Measurements from ENCODE around the gene KRT25.

Gene KRT25, protein sequence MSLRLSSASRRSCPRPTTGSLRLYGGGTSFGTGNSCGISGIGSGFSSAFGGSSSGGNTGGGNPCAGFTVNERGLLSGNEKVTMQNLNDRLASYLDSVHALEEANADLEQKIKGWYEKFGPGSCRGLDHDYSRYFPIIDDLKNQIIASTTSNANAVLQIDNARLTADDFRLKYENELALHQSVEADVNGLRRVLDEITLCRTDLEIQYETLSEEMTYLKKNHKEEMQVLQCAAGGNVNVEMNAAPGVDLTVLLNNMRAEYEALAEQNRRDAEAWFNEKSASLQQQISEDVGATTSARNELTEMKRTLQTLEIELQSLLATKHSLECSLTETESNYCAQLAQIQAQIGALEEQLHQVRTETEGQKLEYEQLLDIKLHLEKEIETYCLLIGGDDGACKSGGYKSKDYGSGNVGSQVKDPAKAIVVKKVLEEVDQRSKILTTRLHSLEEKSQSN

DNA sequence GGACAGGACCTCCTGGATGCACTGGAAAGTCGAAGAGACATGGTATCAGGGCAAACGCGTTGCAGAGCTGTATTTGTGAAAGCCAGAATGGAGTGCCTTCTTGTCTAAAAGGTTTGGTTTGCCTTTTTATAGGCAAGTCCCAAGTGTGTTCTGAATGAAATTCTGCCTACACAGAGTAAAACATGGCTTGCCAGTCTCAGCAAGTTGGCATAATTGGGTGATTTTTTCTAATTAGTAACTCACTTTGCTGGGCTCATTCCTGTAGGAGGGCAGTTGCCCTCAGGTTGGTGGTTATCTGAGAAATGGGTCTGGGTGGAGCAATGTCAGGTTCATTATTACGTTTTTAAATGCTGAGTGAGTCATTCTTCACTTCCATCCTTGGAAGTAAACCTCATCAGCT lies at the start of gene KRT25:
TSS of gene KRT25 (minus strand) at position 101 of the 400 bp plus-strand sequence. CDS start at position 41, 60 bp downstream.
- no peak for DNase-seq (ENCODE audit: low read depth in 2 of 3, low spot score in 1 of 3)

DNA sequence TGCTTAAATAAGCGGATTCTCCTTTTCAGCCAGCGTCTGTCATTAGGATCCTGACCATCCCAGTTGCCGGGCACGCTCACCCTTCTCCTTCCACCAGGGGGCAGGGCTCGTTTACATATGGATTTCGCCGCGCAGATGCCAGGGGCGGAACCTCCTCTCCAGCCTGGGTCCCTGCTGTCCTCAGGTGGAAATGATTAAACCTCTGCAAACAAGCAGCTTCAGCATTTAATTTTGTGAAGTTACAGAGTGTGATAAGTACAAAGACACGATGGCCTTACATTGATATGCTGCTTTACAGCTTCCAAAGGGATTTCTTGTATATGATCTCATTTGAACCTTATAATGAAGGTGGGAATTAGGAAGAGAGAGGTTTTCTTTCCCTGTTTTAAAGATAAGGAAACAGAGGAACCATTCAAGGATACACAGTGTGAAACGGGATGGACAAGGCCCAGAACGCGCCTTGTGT lies 48.5 kb upstream of the KRT25 start:
- peak; percentile 62 to 79 (median 66) for DNase-seq (ENCODE audit: low read depth in 2 of 3, low spot score in 1 of 3)

DNA sequence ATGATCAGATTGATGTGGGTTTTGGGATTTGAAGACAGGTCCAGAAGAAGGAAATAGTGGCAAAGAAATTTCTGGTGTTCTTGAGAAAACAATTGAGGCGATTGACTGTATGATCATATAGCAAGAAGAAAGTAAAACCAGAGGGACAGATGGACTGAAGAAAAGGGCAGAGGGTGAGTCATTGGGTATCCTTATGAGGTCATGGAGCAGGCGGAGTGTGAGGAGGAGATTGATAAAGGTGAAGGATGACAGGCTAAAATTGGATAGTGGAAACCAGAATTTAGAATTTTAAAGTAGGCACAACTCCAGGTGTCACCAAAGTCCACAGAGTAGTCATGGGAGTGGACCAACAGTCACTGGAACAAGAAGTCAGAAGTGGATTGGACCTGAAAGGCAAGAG lies 46.0 kb upstream of the KRT25 start:
- DNase-seq (ENCODE audit: low read depth in 2 of 3, low spot score in 1 of 3), result no peak

DNA sequence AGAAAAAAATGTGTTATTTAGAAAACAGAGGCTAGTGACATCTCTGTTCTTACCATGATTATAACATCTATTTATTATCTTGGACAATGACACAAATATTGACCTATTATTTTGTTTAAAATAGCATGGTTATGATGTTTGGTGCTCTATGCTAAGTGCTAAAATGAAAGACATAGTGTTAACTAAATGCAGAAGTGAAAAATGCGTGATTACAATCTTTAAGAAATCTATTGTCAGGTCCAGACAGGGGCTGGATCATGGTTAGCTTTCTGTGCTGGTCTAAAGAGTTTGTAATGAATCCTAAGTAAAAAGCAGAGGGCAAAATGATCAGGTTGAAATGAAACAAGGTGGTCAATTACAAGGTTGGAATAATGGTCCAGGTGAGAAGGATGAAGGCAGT lies 45.2 kb upstream of the KRT25 start:
- DNase-seq (ENCODE audit: low read depth in 2 of 3, low spot score in 1 of 3), result no peak

DNA sequence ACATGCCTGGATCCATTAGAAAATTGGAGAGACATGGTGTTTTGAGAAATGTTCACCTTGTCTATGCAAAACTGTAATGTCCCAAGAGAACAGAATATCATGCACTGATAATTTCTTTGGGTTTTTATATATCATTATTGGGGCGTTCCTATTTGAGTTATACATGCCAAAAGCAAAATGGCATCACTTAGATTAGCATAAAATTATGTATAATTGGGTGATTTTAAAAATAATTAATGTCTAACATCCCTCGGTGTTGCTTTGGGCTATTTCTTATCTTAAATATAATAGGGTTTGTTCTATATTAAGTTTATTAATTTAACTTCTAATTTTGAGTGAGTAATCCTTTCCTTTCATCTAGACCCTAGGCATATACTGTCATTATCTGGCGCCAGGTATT lies 44.7 kb upstream of the KRT25 start, which contains the start of gene KRT28:
TSS of gene KRT28 (minus strand) at position 101 of the 400 bp plus-strand sequence. CDS start at position 35, 66 bp downstream.
- no peak for DNase-seq (ENCODE audit: low read depth in 2 of 3, low spot score in 1 of 3)

DNA sequence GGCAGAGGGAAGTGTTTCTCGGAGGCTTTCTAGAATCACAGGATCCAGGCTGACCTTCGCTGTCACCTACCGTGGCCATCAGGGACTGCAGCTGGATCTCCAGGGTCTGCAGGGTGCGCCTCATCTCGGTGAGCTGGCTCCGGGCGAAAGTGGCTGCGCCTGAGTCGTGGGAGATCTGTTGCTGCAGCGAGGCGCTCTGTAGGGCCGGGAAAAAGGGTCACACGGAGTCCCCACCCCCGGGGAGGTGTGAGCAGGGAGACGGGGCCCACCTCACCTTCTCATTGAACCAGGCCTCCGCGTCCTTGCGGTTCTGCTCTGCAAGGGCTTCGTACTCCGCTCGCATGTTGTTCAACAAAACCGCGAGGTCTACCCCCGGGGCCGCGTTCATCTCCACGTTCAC lies 41.7 kb upstream of the KRT25 start:
- DNase-seq (ENCODE audit: low read depth in 2 of 3, low spot score in 1 of 3), result no peak

DNA sequence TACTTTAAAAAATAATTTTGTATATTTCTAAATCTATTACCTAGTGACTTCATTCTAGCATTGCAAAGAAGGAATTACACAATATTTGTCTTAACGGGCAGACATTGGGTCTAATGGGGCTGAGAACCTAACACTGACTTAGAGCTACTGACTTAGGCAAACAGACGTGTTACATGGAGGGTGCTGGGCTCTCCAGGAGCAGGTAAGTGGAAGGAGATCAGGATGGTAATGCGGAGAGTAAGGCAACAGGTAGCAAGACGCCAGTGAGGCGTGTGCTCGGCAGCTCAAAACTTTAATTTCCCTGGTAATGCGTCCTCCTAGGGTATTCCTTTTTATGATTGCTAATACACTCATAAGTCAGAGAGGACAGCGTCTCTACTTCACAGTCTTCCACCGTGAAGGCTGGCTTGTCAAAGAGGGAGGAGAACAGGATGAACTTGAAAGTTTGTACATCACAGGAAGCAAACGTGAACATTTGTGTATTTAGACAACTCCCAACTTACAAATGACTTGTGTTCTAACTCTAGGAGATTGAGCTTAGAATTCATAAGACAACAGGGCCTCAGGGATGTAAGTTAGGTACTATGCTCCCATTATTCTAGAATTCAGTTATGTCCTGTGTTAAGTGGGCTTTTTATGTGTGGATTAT lies 40.0 kb upstream of the KRT25 start:
- no peak for DNase-seq (ENCODE audit: low read depth in 2 of 3, low spot score in 1 of 3)

DNA sequence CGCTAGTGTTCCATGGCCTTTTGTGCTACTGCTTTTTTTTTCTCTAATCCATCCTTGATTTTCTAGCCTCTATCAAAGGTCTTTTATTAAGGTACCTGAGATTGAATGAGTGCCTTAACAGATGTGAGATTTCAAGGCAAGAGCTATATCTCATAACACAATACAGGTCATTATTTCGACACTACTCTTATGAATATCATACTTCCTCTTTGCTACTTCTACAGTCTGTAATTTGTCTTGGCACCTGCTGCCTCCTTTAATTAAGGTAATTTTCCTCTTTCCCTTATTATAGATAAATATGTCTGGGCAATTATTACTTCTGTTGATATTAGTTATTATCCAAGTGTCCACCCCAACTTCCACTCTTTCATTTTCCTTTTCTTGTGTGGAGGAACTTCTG lies 39.3 kb upstream of the KRT25 start:
- DNase-seq (ENCODE audit: low read depth in 2 of 3, low spot score in 1 of 3), result no peak

DNA sequence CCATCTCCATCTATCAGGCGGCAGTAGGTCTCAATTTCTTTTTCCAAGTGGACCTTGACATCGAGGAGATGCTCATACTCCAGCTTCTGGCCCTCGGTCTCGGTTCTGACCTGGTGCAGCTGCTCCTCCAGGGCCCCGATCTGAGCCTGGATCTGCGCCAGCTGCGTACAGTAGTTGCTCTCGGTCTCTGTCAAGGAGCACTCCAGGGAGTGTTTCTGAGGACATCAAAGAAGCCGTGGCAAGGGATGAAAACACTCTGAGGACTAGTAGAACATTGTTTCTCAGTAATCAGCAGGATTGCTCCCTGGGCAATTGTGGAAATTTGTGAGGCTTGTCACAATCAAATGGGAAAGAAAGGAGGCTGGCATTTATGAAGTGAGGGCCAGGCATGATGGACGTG lies 38.7 kb upstream of the KRT25 start:
- no peak for DNase-seq (ENCODE audit: low read depth in 2 of 3, low spot score in 1 of 3)

DNA sequence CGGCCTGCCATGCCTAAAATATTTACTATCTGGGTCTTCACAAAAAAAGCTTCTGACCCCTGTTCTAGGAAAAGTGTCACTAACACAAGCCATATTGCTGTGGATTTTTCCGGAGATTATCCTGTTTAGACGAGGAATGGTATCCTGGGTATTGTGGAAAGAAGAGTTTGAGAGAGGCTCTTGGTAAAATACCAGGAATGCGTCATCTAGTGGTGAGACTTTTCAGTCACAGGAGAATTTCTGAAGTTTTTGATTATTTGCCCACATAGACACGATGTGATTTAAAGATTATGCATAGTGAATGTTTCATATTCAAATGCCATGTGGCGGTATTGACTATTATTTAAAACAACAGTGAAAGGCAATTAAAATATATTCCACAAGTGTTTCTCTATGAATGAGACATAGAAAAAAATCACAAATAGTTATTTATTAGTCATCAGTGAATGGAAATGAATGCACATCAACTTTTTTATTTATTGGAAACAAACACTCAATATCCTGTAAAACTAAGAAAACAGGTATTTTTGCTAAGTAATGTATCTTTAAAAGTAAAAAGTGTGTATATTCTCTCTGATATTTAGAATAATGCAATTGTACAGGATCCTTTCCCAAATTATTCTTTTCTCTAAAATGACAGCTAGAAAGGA lies 36.8 kb upstream of the KRT25 start:
- no peak for DNase-seq (ENCODE audit: low read depth in 2 of 3, low spot score in 1 of 3)

DNA sequence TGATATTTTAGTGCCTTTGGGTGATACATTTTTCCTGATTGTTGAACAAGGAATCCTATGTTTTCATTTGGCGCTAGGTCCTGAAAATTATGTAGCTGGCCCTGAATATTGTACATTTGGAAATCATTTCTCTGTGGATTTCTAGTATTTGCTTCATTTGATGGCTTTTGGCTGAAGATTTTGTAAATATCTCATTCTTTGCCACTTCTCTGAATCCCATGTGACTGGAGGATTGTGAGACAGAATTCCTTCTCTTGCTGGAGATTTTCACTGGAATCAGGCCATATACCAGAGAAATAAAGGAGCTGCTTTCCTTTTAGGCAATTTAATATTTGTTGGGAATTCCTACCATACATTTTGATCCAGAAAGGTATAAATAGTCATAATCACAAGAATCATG lies 36.0 kb upstream of the KRT25 start:
- no peak for DNase-seq (ENCODE audit: low read depth in 2 of 3, low spot score in 1 of 3)

DNA sequence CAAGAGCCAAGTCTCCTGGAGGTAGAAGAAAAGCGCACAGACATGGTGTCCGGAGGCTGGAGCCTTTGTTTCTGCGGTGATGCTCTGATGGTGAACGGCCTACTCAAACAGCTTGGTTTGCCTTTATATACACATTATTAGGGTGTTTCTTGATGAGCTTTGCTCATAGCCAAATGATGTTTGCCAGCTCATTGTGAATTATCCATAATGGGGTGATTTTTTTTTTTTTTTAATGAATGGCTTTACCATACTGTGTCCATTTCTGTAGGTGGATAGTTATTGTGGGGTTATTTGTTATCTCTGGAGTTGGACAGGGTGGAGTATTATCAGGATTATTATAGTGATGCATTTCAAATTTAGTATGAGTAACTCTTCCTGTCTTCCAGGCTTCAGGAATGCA lies 27.3 kb upstream of the KRT25 start, which contains the start of gene KRT27:
TSS of gene KRT27 (minus strand) at position 101 of the 400 bp plus-strand sequence. CDS start at position 44, 57 bp downstream.
- no peak for DNase-seq (ENCODE audit: low read depth in 2 of 3, low spot score in 1 of 3)

DNA sequence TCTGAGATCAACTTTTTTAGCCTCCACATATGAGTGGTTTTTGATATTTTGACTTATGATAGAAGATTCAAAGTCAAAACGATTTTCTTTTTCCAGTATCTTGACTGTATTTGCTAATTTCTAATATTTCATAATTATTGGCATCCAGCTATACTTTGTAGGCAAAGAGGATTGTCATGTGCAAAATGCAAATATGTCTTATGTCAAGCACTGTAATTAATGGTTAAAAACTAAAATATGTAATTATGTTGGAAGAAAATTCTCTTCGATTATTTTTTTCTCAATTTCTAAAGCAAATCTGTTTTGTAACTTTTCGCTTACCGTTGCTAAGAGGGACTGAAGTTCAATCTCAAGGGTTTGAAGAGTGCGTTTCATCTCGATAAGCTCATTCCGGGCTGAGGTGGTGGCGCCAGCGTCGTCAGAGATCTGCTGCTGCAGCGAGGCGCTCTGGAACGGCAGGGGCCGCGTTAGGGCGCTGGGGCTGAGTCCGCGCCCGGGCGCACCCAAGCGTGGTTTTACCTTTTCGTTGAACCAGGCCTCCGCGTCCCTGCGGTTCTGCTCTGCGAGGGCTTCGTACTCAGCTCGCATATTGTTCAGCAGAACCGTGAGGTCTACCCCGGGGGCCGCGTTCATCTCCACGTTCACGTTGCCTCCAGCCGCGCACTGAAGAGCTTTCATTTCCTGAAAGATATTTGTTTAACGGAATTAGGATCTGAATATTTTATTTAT lies 24.2 kb upstream of the KRT25 start:
- DNase-seq (ENCODE audit: low read depth in 2 of 3, low spot score in 1 of 3), result peak in 1 of 3 donors; percentile 5

DNA sequence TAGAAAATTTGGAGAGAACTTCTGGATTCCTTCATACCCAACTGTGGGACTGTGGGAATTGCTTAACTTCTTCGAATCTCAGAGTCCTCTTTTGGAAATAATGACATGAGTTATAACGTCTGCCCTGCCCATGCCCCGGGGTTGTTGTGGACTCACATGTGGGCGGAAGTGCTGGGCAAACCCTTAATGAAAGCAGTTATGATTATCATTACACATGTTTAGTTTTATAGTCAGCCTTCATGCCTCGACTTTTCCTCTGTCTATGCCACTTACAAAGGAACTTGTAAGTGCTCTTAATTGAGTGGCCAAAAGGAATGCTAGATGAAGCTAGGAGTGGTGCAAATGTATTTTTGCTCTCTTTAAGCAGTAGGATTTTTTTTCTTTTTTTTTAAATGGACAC lies 23.3 kb upstream of the KRT25 start:
- no peak for DNase-seq (ENCODE audit: low read depth in 2 of 3, low spot score in 1 of 3)

DNA sequence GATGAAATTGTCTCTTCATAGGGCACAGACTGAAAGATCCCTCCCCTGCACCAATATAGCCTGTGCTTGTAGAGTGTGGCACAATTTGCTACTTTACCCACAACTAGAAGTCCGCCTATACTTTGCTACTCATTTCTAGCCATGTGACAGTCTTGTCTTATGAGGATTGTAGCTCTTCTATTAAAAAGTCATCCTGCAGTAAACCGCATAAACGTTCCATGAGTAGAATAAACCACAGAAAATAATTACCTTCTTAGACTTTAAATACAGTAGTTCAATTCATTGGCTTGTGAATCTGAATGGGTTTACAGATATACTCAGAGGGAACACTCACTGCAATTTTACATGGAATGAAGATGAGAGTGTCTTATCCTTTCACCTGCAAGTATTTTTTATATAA lies 22.8 kb upstream of the KRT25 start:
- no peak for DNase-seq (ENCODE audit: low read depth in 2 of 3, low spot score in 1 of 3)

DNA sequence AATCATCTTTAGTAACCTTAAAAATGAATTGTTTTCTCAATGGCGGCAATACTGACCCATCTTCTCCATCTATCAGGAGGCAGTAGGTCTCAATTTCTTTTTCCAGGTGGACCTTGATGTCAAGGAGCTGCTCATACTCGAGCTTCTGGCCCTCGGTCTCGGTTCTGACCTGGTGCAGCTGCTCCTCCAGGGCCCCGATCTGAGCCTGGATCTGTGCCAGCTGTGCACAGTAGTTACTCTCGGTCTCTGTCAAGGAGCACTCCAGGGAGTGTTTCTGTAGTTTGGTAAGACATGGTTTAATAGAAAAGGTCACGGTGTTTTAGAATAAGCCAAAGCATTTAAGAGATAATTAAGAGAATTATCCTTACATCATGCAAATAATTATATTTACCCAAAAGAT lies 22.3 kb upstream of the KRT25 start:
- DNase-seq (ENCODE audit: low read depth in 2 of 3, low spot score in 1 of 3), result no peak

DNA sequence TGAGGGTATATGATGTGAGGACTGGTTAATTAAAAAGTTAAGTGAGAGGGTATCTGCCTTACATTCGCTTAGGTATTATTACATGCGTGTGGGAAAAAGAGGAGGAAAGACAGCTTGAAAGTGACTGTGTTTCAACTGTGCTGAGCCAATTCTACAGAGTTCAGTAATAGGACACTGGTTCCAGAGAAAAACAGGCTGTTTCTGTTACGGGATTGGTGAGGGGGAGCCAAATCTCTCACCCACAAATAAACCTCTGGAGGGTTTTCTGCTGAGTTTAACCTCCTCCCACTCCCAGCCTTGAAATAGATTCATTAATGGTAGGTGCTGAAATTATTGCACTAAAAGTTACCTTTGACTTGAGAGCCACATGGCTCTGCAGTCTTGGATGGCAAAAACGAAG lies 20.8 kb upstream of the KRT25 start:
- no peak for DNase-seq (ENCODE audit: low read depth in 2 of 3, low spot score in 1 of 3)

DNA sequence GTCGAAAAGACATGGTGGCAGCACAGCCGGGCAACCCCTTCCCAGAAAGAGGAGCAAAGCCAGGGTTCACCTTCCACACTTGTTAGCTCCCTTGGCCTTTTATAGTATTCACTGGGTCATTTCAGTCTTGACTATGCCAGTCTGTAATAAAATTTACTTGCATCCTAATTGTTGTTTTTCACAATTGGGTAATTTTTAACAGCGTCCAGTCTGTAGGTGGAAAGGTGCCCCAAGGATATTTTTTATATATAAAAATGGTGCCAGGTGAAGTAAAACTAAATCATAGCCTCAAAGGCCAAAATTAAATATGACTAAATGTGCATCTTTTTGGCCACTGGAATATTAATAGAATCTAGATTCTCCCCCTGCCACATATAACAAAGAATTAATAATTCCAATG lies 17.0 kb upstream of the KRT25 start, which contains the start of gene KRT26:
TSS of gene KRT26 (minus strand) at position 101 of the 400 bp plus-strand sequence. CDS start at position 13, 88 bp downstream.
- DNase-seq (ENCODE audit: low read depth in 2 of 3, low spot score in 1 of 3), result no peak

DNA sequence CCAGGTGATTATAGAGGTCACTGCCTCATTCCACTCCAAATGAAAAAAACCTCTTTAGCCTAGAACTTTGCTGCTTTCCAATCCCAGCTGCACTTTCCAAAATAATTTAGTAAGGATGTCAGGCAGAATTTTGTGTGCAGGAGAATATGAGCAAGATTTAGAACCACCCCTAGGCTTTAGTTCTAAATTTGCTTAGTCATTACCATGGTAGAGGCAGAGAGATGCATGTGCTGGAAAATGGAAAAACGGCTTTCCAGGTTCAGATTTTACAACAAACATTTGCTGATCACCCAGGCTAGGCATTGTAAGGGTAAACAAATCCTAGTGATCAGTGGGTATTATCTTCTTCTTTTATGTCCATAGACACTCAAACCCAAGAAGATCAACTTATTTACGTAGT lies 10.5 kb upstream of the KRT25 start:
- DNase-seq (ENCODE audit: low read depth in 2 of 3, low spot score in 1 of 3), result no peak

DNA sequence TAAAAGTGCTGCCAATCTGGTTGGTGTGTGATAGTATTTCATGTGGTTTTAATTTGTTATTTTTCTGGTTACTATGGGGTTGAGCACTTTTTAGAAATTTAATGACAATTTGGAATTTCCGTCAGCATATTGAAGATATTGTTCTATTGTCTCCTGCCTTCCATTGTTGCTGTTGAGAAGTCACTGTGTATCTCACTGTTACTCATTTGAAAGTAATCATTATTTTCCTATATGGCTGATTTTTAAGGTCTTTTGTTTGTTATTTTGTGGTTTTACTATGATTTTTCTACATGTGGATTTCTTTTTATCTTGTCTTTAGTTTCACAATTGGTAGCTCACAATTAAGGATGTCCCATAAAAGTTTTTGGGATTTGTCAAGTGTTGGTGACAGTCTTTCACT lies 8.6 kb upstream of the KRT25 start:
- DNase-seq (ENCODE audit: low read depth in 2 of 3, low spot score in 1 of 3), result no peak
